Ramos (cell line): ENCODE data around the gene ZMYND10.
"Not testable (repeated sequence)": the region's sequence is repeated elsewhere in the genome, so short reads cannot be mapped to it uniquely, and the experiment has no call there.

Source experiments
- in situ Hi-C: fragments of 300-500 bp; cut with MboI; formaldehyde crosslinking; loops from one replicate; pipeline ENCODE4 v1.14.3; 2022; ENCODE audit warnings: low sequenced_read_pairs; ENCODE audit not compliant: unreplicated experiment

Gene ZMYND10

GRCh38 chr3:50316657-50317242 lies 28.8 kb downstream of the ZMYND10 start:
- in situ Hi-C loops: no loop called here

GRCh38 chr3:50314816-50315215 lies 30.7 kb downstream of the ZMYND10 start:
- in situ Hi-C loops: no loop called here

GRCh38 chr3:50314342-50314741 lies 31.2 kb downstream of the ZMYND10 start:
- in situ Hi-C loops: no loop called here

GRCh38 chr3:50312041-50312440 lies 33.5 kb downstream of the ZMYND10 start:
- in situ Hi-C loops: not testable (repeated sequence)

GRCh38 chr3:50304601-50305000 lies 40.9 kb downstream of the ZMYND10 start:
- in situ Hi-C loops: no loop called here

- in situ Hi-C loops: no loop called here
Measured at GRCh38 chr3:50303013-50303815, 42.3 kb downstream of the ZMYND10 start, which contains the start of gene HYAL1. HYAL1 (minus strand) TSS chr3:50303574; CDS start chr3:50302956, 618 bp downstream.

GRCh38 chr3:50302095-50303012 lies 43.2 kb downstream of the ZMYND10 start:
- in situ Hi-C loops: no loop called here

GRCh38 chr3:50300681-50301254 lies 44.8 kb downstream of the ZMYND10 start:
- in situ Hi-C loops: no loop called here

GRCh38 chr3:50299929-50300680 lies 45.4 kb downstream of the ZMYND10 start:
- in situ Hi-C loops: no loop called here

- in situ Hi-C loops: no loop called here
Measured at GRCh38 chr3:50299638-50299928, 45.9 kb downstream of the ZMYND10 start.

GRCh38 chr3:50298836-50299637 lies 46.5 kb downstream of the ZMYND10 start, which contains the start of the genes HYAL3 and NAA80:
HYAL3 (minus strand) TSS chr3:50299405; CDS start chr3:50295602, 3,803 bp downstream.
NAA80 (minus strand) TSS chr3:50299405; CDS start chr3:50297463, 1,942 bp downstream.
- in situ Hi-C loops: no loop called here

- in situ Hi-C loops: no loop called here
Measured at GRCh38 chr3:50297896-50298725, 47.4 kb downstream of the ZMYND10 start.

- in situ Hi-C loops: no loop called here
Measured at GRCh38 chr3:50297384-50297775, 48.2 kb downstream of the ZMYND10 start.

GRCh38 chr3:50296721-50297383 lies 48.7 kb downstream of the ZMYND10 start:
- in situ Hi-C loops: no loop called here

- in situ Hi-C loops: no loop called here
Measured at GRCh38 chr3:50295553-50296431, 49.7 kb downstream of the ZMYND10 start.
